ENCODE measurements around the gene HYDIN.
"Not testable (repeated sequence)": the region's sequence is repeated elsewhere in the genome, so short reads cannot be mapped to it uniquely, and the experiment has no call there.

DNA sequence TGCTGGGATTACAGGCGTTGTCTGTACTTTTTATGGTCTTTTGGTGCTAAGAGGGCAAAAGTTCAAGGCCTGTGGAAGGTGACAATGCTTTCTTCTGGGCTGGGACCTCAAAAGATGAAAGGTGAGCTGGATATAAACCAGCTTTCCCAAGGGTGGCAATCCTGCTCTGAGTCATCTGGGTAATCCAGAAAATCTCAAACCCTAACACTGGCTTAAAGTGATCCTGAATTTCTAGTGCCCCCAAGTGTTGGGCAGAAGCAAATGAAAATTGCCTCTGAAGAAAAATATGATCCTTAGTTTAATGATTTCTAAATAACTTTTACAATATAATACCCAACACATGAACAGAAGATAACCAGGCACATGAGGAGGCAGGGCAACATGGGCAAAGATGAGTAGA lies 354.1 kb downstream of the HYDIN start:
- TF ChIP-seq, protein P1, sequence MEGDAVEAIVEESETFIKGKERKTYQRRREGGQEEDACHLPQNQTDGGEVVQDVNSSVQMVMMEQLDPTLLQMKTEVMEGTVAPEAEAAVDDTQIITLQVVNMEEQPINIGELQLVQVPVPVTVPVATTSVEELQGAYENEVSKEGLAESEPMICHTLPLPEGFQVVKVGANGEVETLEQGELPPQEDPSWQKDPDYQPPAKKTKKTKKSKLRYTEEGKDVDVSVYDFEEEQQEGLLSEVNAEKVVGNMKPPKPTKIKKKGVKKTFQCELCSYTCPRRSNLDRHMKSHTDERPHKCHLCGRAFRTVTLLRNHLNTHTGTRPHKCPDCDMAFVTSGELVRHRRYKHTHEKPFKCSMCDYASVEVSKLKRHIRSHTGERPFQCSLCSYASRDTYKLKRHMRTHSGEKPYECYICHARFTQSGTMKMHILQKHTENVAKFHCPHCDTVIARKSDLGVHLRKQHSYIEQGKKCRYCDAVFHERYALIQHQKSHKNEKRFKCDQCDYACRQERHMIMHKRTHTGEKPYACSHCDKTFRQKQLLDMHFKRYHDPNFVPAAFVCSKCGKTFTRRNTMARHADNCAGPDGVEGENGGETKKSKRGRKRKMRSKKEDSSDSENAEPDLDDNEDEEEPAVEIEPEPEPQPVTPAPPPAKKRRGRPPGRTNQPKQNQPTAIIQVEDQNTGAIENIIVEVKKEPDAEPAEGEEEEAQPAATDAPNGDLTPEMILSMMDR (IDR thresholded peaks at IDR 0.05) = not testable (repeated sequence)
- TF ChIP-seq POLR2A (IDR thresholded peaks at IDR 0.05) = not testable (repeated sequence)
